Bone marrow (tissue), 2 donors: ENCODE measurements around the gene ARHGAP9.

Experiments
- DNase-seq, 2 donors: peaks; one replicate each; lab custom pipeline; 2025; lab: John Stamatoyannopoulos, UW

Gene ARHGAP9

DNA sequence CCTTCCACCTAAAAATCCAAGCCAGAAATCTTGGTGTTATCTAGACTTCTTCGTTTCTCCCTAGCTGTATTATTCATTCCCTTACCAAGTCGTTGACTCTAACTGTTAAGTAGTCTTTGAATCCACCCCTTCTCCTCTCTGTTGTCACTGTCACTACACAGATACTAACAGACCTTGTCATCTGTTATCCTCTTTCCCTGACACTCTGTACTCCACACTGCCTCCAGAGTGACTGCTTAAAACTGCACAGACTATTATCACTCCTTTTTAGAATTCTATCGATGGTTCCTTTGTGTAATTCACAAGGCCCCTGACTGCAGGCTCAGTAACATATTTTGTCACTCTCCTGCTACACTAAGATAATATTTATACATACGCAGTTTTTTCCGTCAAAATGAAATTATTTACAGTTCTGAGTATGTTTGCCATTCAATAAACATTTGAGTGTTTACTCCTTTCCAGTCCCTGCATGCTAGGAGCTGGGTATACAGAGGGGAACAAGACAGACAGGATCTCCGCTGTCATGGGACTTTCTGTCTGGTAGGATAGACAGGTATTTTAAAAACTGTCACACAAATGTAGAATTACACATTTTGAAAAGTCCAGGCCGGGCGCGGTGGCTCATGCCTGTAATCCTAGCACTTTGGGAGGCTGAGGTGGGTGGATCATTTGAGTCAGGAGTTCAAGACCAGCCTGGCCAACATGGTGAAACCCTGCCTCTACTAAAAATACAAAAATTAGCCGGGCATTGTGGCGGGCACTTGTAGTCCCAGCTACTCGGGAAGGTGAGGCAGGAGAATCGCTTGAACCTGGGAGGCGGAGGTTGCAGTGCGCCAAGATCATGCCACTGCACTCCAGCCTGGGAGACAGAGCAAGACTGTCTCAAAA, 12.0 kb upstream of the ARHGAP9 start:
- no peak for DNase-seq

DNA sequence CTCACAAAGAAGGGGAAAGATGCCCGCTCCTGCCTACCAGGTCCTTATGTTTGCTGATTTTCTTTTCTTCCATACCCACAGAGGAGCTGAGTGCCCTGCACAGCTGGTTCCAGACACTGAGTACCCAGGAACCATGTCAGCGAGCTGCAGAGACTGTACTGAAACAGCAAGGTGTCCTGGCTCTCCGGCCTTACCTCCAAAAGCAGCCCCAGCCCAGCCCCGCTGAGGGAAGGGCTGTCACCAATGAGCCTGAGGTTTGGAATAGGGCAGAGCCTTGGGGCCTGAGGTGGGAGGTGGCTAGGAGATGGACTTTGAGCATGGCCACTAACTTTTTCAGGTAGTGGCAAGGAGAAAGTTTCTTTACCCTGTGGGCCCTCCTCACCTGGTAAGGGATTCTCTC, 10.5 kb upstream of the ARHGAP9 start:
- DNase-seq = no peak

DNA sequence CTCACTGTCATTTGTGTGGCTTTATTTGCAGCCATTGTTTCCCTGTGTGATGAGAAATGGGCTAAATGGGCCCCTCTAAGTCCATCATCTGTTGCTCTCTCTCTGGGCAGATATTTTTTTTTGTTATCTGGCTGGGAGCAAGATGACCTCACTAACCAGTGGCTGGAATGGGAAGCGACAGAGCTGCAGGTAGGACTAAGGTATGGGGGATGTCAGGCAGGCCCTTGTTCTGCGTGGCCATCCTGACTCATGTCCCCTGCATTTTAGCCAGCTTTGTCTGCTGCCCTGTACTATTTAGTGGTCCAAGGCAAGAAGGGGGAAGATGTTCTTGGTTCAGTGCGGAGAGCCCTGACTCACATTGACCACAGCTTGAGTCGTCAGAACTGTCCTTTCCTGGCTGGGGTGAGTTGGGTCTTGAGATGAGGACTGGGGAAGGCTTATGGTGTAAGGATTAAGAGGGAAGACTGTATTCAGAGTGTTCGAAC, 9.5 kb upstream of the ARHGAP9 start:
- DNase-seq = no peak

DNA sequence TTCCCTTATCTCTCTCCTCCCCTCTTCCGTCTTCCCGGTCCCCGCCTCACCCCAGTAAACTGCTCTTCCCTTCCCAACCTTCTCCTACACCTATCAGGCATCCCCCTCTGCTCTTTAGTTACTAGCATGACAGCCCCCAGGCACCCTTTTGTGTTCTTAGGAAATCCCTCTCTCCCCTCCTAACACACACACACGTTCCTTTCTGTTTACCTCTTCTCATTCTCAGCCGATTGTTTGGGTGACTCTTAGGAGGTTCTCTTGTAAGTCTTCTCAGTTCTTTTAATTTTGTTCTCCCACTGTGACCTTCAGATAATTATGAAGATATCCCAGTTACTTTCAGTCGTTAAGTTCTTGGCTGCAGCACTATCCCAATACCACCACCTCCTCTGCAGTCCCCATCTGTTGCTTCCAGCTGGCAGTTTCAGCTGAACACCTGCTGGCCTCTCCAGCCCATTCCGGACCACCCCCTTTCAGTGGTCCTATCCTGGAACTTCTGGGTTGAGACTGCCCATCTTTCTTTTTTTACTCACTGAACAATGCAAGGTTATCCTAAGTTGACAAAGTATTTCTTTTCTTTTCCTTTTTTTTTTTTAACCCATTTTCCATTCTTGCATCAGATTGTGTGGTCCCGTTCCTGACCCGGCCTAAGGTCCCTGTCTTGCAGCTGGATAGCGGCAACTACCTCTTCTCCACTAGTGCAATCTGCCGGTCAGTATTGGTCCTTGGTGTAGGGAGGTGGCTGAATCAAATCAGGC, 8.9 kb upstream of the ARHGAP9 start:
- DNase-seq = no peak

DNA sequence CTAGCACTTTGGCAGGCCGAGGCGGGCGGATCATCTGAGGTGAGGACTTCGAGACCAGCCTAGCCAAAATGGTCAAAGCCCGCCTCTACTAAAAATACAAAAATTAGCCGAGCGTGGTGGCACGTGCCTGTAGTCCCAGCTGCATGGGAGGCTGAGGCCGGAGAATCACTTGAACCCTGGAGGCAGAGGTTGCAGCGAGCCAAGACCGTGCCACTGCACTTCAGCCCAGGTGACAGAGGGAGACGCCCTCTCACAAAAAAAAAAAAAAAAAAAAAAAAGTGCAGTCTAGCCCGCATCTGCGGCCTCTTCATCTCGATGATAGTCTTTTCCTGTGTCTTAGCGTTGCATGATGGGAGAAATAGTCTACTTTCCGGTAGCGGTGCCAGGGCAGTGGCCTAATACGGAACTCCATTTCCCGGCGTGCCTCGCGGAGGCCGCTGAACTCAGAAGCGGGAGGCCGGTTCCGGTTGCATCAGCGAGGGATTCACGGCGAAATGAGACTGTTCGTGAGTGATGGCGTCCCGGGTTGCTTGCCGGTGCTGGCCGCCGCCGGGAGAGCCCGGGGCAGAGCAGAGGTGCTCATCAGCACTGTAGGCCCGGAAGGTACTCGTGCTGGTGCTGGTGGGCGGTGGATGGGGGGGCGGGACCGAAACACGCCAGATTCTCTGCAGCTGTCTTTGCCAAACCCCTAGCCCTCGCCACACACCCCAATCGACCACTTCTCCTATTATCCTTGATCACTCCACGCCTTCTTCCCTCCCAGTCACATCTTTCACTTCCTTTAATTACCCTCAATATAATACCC, 8.1 kb upstream of the ARHGAP9 start, which contains the start of gene MARS1:
Gene MARS1 (plus strand): TSS at position 472 of the 805 bp plus-strand sequence. CDS start 23 bp downstream, at position 495.
- DNase-seq = peak; percentile 63 to 89

DNA sequence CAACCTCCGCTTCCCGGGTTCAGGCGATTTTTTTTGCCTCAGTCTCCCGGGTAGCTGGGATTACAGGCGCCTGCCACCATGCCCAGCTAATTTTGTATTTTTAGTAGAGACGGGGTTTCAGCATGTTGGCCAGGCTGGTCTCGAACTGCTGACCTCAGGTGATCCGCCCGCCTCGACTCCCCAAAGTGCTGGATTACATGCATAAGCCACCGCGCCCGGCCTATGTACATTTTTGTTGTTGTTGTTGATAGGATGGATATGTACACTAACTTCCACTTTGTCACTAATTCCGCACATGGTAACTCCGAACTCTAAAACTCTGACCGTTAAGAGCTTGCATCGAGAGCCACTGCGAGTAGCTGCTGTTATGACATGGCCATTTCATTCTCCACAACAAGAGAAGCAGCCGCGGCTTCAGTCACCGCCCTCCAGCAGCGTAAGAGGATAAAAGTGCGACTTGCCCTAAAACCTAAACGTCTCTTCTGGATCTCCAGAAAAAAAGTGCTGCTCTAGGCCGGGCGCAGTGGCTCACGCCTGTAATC, 7.5 kb upstream of the ARHGAP9 start:
- DNase-seq = no peak

DNA sequence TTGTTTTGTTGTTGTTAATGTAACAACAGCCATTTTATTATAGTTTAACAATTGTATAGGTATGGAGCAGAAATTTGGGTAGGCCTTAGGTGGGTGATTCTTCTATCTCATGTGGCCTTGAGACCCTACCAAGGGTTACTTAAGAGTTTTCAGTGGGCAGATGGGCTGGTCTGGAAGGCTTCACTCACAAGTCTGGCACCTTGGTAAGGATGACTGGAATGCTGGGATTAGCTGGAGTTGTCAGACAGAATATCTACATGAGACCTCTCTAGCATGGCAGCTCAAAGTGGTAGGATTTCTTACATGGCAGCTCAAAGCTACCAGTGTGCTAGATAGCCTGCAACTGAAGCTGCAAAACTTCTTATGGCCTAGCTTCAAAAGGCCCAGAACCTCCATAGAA, 6.0 kb upstream of the ARHGAP9 start:
- no peak for DNase-seq

DNA sequence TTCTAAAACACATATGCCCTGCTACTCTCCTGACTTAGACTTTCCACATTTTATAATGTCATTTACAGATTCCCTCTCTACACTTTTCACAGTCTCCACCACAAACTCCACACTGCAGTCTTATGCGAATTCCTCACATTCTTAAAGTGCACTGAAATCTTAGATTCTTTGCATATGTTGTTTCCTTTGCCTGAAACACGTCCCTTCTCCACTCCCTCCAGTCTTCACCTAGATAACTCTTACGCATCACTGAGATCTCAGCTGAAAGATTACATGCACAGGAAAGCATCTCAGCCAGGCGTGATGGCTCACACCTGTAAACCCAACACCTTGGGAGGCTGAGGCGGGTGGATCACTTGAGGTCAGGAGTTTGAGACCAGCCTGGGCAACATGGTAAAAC, 3.8 kb upstream of the ARHGAP9 start:
- DNase-seq = no peak

DNA sequence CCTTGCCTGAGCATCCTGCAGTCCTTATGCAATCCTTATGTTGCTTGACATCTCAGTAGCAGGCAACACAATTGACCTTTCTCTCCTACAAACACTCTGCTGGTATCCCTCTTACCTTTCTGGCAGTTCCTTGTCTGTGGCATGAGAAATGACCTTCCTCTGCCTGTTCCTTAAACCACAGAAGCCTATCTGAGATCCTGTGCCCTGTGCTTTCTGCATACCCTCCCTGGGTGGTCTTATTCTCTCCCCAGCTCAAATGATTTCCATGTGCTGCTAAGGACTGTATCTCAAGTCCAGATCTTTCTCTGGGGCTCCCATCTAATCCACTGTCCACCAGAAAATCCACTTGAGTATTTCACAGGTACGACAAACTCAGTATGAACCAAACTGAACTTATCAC, 2.0 kb upstream of the ARHGAP9 start:
- DNase-seq = no peak

DNA sequence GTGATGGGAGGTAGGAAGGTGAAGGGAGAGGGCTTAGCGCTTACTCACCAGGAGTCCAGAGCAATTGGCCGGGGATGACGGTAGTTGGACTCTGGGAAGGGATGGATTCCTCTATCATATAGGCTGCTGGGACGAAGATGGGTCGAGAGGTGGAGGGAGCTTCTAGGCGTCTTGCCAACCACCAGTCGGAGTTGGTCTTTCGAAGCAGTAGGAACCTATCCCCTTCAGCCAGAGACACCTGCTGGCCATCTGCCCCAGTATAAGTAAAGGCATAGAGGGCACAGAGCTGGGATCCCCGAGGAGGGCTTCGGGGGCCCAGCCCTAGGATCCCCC, 657 bp downstream of the ARHGAP9 start:
- no peak for DNase-seq

DNA sequence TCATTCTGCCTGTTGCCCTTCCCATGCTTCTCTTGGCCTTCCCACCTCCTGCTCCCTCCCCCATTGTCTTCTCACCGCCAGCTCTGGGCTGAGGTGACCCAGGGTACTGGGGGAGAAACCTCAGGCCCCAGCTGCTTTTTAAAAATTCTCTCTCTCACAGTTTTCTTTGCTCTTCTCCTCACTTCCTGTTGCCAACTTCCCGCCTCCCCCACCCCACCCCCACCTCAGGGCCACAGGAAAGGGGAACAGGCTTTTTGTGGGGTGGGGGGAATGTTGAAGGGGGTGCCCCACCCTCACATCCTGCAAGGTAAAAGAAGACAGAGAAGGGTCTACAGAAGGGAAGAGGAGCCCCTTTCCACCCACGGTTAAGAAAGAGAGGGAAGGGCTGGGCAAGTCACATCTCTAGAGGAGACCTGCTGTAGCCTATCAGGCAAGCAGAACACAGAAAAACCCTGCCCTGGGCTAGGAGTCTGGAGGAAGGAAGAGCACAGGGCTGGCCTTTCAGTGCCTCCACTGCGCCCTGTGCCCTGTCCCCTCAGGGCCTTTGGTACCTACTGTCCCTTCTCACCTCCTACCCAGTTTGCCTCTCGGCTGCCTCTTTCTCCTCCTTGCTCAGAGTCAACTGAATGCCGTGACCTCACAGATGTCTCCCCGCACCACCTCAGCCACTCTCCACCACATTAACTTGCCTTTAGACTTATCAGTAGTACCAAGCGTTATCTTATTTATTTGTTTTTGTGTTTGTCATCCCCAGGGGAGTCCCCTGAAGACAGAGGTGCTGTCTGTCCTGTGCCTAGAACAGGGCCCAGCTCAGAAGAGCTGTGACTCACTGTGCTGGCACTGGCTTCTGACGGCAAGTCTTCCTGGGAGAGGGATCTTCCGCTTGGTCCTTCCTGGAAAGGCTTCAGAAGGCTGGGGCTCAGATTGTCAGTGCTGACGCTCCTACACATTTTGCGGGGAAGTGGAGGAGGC, 1.7 kb downstream of the ARHGAP9 start:
- DNase-seq = peak in 1 of 2 donors; percentile 15

DNA sequence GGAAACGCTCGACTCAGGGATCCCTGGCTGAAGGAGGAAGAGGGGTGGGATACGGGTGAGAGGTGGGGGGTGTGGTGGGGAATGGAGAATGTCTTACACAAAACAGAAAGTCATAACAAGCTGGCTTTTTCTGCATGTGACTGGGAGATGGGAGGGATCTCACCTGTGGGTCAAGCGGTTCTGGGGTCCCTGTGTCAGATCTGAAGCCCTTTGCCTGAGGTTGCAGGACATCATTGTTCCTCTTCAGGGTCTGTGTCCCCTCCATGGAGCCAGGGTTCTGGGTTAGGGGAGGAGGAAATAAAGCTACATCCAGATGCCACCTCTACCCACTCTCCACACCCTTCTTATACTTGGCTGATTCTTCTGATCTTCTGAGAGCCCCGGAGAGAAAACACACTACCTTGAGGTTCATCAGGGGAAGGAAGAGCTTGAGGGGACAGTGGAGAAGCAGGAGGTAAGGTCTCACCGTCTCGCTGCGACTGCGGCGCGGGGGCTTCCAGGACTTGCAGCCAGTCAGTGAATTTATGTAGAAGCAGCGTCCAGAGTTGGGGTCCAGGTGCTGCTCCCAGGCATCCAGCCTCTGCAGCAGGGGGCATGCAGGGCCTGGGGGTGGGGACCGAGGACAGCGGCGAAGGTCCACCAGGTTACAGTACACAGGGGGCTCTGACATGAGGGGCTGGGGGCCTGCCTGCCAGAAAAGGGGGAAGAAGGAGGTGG, 2.5 kb downstream of the ARHGAP9 start:
- DNase-seq = no peak

DNA sequence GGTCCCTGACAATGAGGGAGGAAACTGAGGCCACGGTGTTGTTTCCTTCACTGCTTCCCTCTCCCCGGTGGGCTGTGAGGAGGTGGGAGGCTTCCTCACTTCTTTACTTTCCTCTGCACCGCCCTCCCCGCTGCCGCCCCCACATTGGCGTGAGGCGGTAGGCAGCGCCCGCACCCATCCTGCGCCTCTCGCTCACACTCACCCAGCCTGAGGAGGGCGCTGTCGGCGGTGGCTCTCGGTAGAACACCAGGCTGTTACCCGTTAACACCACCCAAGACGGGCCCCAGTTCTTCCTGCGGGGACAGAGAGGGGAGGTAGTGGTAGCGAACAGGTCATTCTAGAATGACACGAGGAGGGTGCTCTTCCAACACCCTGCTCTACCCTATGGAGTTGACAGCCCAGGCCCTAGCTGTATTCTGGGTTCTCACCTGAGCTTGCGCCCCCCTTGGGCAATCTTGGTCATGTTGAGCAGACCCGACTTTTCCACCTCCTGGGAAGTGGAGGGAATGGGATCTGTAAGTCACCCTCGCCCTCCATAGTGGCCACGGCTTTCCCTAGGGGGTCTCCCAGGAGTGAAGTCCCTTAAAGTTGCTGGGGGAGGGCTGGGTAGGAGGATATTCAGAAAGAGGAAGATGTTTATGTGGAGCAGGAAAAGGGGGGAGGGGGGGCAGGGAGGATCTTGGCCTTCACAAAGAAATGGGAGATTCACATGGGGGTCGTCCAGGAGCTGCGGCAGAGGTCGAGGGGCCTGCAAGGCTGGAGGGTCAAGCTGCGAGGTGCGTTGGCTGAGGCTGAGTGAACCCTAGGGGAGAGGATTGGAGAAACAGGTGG, 3.3 kb downstream of the ARHGAP9 start:
- peak in 1 of 2 donors; percentile 42 for DNase-seq

DNA sequence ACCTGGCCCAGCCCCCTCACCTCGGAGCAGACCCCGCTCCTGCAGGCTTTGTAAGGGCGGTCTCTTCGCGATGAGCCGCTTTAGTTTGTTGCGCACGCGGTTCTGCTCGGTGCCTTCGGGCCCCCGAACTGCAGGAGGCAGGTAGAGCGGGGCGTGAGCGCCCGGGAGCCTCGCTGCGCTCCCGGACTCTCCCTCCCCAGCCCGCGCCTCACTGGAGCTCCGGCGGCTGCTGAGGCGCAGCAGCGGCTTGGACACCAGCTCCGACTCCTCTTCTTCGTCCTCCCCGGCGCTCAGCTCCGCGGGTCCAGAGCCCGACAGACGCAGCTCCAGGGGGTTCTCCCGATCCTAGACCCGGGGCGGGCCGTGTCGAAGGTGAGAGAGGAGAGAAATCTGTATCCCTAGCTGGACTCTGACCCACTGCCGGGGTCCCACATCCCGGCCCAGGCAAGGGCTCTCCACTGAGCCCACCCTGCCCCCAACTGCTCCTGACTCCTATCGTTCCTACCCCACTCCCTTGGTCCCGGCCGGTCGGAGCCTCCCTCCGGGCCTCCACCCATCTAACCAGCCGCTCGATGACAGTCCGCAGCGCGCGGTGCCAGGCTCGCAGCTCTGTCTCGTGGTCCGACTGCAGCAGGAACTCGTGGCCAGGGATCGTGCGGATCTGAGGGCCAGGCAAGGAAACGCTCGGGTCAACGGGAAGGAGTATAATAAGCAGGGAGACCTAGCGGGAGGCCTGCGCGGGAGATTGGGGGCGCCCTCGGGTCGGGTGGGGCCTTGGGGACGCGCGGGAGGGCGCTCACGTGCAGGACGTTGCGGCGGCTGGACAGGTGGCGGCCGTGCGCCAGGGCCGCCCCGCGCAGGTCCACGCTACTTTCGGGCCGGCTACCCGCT, 4.2 kb downstream of the ARHGAP9 start:
- DNase-seq = no peak

DNA sequence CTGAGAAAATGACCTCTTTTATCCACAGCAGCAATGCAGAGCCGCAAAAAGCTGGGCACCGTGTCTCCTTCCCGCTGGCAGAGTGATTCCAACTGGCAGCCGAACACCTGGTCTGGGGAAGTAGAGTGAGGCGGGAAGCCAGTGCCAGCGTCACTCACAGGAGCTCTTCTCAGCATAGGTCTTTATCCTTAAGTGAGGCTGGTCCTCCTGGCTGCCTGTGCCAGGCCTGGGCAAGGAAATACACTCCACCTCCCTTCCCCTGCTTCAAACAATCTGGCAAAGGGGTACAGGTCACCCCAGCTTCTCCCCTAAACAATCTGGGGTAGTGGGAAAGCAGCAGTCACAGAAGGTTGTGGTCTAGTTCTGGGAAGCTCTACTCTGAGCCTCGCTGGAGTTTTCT, 4.8 kb downstream of the ARHGAP9 start:
- no peak for DNase-seq

DNA sequence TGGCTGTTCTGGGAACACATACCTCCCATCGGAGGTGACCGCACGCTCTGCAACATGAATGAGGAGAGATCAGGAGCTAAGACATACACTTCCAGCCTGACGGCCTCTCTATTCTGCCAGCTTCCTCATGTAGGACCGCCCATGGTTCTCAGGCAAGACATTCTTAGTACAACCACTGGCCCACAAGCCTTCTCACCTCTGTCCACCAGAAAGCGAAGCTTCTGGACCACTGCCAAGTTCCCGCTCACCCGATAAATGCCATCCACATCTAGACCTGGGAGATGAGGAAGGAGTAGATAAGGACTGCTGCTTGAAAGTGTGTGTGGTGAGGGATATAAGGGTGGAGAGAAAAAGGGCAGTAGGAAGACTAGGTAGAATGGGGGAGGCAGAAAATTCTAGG, 5.2 kb downstream of the ARHGAP9 start:
- DNase-seq = no peak

DNA sequence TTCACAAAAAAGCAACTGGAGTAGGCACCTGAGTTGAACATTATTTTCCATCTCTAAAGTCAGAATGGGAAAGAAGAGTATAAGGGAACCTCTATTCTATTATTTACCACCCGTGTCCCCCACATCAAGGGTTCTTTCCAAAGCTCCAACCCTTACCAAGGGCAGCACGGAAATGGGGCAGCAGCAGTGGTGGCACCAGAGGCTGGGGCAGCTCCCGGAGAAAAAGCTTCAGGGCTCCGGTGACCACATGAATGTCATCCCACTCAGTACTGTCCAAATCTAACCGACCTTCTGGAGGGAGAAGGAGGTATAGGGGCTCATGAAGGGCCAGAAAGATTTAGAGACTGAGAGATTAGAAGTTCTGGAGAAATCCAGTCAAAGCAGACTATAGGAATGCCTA, 5.8 kb downstream of the ARHGAP9 start:
- no peak for DNase-seq

DNA sequence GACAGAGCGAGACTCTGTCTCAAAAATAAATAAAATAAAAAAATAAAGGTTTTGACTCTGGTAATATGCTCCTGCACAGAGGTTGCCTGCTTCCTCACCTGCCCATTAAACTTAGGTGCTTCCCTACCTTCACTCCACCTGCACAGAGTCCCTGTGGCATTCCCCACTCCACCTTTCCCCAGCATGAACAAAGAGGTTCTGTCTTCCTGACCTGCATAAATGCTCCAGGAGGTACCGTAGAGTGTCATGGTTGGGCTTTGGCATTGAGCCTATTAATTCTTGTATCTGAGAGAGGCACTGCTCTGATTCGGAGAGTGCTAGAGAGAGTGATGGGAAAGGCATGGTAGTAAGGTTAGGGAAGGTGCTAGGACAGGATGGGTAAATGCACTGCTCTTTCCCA, 6.3 kb downstream of the ARHGAP9 start:
- no peak for DNase-seq
